CD4-positive, alpha-beta T cell treated with Interleukin-2 at 100 ng/mL for 4 hours (primary cell): ENCODE results near the gene C19orf47.

ENCODE experiments used
- DNase-seq: peaks from one replicate; pipeline ENCODE4 v3.0.0-alpha.2; 2020; ENCODE audit warnings: low spot score

Gene C19orf47, protein sequence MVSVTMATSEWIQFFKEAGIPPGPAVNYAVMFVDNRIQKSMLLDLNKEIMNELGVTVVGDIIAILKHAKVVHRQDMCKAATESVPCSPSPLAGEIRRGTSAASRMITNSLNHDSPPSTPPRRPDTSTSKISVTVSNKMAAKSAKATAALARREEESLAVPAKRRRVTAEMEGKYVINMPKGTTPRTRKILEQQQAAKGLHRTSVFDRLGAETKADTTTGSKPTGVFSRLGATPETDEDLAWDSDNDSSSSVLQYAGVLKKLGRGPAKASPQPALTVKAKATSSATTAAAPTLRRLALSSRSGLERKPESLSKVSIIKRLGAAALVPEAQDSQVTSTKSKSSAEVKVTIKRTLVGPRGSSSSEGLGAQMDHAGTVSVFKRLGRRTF

DNA sequence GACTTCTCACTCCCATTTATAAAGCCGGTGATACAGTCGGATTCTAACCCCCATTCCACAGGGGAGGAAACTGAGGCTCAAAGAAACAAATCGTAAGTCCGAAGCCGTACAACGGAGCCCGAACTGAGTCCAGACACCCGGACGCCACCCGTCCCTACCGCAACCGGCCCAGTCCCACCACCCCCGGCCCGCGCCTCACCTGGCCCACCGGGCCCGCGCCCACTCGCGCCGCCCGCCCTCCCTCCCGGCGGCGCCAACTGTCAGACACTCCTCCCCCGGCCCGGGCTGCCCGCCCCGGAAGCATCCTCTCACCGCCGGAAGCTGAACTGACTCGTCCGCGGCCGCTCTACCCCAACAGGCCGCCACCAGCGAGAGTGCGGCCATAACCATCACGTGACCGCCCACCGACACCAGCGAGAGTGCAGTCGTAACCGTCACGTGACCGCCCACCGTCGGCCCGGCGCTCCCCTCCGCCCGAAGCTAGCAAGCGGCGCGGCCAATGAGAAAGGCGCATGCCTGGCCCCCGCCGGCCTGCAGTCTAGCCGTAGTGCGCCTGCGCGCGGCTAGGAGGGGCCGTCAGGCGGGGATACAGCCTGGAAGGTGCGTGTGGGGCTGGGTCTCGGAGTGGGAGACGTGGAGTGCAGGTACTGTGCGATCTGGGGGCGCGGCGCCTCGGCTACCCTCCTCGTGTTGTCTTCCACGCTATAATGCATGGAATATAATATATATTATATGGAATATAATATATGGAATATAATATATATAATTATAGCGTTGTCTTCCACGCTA lies at the start of gene C19orf47, which contains the start of gene PLD3:
C19orf47 (minus strand) TSS at position 273 of the 789 bp plus-strand sequence. CDS start 6,540 bp downstream, outside the sequence.
PLD3 (plus strand) TSS at position 571 of the 789 bp plus-strand sequence. CDS start 17,789 bp downstream, outside the sequence.
- DNase-seq, result peak; percentile 99

DNA sequence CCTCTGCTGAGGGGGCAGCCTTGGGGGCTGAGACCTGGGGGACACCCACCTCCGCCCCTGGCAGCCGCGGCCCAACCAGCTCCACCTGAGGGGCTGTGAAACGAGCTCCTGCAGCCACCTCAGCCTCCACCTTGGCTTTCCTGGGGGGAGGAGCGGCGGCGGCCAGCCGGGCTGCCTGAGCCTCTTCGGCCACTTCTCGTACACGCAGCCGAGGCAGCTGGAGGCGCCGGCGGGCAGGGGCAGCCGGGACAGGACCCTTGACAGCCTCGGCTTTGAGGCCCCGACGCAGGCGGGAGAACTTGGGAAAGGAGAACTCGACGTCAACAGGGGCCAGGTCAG lies 49.3 kb upstream of the C19orf47 start:
- DNase-seq, result no peak

DNA sequence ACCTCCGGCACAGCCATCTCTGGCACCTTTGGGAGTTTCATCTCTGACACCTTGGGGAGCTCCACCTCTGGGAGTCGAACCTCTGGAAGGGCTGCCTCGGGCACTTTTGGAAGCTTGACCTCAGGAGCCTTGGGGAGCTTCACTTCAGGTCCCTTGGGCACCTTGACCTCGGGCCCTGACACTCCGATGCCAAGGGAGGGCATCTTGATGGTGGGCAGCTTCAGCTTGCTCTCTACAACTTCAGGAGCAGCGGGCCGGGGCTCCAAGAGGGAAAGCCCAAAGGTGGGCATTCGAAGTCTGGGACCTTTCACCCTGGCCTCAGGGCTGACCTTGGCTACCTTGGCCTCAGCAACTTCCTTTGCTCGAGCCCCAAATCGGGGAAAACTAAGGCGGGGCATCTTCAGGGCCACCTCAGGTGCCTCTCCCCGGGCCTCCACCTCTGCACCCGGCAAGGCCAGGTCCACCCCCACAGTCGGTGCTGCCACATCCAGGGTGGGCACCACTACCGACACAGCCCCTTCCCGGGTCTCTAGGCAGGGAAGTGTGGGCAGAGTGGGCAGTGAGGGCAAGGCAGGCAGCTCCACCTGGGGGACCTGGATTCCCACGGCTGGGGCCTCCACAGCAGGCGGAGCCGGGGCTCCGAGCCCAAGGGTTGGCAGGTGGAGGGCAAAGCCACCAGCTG lies 48.8 kb upstream of the C19orf47 start:
- no peak for DNase-seq

DNA sequence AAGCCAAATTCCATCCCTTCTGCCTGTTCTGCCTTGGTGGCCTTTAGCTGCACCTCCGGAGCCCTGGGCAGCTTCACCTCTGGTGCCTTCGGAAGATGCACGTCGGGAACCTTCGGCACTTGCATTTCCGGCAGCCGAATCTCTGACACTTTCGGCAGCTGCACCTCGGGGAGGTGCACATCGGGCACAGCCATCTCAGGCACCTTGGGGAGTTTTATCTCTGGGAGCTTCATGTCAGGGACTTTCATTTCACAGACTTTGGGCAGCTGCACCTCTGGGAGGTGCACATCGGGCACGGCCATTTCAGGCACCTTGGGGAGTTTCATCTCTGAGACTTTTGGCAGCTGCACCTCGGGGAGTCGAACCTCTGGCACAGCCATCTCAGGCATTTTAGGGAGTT lies 47.8 kb upstream of the C19orf47 start:
- no peak for DNase-seq

DNA sequence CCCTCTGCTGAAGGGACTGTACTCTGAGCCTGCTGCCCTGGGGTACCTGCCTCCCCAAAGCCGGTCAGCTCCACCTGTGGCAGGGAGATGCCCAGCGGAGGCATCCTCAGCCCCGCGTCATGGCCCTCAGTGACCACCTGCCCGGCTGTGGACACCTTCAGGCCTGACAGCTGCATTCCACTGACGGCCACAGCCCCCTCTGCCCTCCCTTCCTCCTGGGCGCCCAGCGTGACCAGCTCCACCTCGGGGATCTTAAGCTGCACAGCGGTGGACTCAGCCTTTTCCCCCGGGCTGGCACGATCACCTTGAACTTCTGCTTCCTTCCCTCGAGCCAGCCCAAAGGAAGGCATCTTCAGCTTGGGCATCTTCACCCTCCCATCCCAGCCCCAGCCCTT lies 46.6 kb upstream of the C19orf47 start:
- no peak for DNase-seq

DNA sequence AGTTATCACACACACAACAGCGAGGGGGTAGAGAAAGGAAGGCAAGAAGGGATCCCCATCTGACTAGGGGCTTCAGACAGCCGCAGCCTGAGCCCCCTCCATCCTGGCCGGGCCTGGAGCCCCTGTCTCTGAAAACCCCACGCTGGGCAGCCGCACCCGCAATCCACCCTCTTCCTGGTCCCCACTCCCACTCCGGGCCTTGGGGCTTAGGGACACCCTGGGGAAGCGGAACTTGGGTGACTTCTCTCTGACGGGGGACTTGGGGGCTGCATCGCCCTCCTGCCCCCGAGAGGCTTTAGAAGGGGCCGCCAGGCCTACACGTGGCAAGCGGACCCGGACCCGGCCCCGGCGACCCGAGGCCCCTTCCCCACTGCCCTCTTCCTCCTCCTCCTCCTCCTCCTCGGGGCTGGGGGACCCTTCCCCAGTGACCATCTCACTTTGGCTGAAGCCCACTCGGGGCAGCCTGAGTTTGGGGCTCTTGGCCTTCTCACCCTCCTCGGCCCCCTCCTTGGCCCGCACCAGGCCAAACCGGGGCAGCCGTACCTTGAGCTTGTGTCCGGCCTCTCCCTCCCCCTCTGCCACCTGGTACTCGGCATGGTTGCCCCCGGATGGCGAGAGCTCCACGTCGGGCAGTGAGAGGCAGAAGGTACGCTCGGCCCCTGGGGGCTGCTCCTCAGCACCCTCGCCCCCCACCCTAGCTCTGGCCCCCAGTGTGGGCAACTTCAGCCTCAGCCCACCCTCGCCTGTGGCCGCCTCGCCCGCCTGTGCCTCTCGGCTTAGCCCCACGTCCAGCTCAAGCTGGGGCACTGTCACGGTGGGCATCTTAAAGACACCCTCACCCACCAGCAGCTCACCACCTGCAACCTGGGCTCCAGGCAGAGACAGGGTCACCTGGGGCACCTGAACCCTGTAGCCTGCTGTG lies 46.0 kb upstream of the C19orf47 start:
- no peak for DNase-seq

DNA sequence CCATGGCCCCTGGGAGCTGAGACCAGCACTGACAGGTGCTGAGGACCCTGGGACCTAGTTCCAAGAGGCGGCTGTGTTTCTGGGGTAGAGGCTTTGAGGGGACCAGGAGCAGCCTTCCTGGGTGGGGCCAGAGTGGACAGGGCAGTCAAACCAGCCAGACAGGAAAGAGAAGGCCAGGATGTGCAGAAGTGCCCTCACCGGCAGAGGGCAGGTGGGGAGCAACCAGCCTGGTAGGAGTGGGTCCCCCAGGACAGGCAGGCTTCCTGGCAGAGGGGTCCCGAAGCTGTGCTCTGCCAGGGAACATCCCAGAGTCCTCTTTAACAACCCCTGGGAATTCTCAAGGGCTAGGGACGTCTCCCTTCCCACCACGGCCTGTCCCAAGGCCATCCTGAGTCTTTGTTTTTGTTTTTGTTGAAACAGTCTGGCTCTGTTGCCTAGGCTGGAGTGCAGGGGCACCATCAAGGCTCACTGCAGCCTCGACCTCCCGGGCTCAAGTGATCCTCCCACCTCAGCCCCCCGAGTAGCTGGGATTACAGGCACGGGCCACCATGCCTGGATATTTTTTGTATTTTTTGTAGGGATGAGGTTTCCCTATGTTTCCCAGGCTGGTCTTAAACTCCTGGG lies 44.8 kb upstream of the C19orf47 start:
- no peak for DNase-seq

DNA sequence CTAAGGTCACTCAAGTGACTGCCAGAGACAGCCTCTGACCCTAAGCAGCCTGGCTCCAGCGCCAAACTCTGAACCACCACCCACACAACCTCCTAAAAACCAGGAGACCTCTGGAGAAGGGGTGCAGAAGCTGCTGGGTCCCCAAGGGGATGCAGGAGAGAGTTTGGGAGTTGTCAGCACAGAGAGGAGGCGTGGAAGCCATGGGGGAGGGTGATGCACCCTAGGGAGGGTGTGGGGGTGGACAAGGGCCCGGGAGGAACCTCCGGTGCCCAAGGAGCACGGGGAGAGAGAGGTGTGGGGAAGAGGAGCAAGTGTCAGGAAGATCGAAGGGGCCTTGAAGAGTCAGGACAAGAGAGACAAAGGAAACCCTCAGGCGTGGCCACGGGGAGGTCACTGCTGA lies 43.9 kb upstream of the C19orf47 start:
- no peak for DNase-seq

DNA sequence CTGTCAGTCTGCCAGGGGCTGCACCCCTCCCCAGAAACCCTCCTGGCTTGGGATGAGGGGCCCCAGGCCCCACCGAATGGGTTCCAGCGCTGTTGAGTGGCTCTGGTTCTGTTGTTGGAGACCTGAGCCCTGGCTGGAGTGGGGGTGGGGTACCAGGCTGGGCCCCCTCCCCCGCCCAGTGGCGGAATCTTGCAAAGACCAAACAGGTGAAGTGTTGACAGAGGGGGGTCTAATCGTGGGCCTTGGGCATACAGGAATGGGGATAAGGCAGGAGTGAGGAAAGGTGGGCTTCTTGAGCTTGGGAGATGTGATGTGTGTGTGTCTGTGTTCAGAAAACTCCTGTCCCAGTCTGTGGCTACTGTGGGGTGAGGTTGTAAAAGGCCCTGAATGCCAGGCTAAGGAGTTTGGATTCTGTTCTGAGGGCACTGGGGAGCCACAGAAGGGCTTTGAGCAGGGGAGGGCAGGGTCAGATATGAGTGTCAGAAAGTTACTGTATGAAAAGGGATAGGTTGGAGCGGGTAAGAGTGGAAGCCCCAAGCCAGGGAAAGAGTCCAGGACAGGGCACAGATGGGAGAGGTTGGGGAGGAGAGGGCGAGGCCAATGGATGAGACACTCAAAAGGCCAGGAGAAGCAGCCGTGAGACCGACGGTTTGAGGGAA lies 42.0 kb upstream of the C19orf47 start, which contains the start of gene HIPK4:
HIPK4 (minus strand) TSS at position 98 of the 659 bp plus-strand sequence. CDS start 279 bp downstream, outside the sequence.
- DNase-seq, result no peak

DNA sequence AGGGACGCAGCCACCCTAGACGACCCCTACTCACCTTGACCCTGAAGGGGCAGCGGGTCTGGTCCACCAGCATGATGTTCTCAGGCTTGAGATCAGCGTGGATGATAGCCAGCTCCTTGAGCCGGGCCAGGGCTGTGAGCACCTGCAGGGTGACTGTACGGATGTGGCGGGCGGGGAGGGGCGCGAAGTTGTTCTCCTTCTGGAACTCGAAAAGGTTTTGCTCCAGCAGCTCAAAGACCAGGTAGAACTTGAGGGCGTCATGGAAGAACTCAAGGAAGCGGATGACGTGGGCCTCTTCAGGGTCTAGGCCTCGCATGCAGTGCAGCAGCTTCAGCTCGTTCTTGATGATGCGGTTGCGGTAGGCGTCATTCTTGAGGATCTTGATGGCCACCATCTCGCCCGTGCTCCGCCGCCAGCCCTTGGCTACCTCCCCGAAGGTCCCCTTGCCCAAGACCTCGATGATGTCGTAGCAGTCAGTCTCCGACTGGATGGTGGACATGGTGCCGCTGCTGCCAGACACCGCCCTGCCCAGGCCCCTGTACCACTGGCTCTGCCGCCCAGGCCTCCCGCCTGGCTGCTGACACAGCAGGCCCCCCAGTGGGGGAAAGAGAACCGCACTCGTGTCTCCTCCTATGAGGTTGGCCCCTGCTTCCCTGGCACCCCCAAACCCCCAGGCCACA lies 41.3 kb upstream of the C19orf47 start:
- no peak for DNase-seq

DNA sequence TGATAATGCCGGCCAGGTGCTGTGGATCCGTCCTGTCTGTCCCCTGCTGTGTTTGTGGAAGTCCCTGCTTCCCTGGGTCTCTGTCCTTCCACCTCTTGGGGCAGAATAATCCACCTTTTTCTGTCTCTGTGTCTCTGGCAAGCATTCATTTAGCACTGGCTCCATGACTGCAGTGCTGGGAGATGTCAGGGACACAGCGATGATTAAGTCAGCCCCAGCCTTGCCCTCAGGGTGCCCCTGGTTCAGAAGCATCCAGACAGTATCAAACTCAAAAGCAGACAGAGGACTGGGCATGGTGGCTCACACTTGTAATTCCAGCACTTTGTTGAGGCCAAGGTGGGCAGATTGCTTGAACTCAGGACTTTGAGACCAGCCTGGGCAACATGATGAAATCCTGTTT lies 40.3 kb upstream of the C19orf47 start:
- DNase-seq, result no peak

DNA sequence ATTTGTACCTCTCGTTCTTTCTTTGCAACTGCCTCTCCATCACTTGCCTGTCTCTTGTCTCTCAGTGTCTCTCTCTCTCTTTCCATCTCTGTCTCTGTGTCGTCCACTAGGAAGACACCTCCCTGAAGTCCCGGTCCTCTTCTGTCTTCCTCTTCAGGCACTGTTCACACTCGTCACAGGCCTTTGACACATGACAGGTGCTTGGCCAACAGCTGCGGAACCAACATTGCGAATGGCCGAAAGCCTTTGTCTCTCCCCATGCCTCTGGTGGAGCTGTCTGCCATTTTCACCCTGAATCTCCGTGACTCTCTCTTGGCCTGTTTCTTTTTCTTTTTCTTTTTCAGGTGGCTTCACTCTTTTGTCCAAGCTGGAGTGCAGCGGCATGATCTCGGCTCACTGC lies 39.0 kb upstream of the C19orf47 start:
- no peak for DNase-seq

DNA sequence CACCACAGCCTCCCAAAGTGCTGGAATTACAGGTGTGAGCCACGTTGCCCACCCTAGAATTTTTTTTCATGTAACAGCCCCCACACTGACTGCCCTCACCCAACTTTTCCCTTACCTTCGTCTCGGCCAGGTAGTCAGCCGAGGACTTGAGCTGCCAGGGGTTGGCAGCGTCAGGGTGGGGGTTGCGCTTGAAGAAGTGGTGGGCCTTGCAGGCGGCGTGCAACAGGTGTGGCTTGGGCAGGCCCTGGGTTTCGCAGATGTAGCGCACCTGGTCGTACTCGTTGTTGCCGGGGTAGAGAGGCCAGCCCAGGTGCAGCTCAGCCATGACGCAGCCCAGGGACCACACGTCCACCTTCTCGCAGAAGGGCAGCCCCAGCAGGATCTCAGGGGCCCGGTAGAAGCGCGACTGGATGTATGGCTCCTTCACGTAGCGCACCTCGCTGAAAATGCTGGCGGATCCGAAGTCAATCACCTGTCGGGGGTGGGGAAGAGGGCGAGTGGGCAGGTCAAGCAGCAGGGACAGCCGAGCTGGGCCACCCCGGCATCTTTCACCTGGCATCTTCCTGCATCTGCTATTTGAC lies 35.6 kb upstream of the C19orf47 start:
- no peak for DNase-seq

DNA sequence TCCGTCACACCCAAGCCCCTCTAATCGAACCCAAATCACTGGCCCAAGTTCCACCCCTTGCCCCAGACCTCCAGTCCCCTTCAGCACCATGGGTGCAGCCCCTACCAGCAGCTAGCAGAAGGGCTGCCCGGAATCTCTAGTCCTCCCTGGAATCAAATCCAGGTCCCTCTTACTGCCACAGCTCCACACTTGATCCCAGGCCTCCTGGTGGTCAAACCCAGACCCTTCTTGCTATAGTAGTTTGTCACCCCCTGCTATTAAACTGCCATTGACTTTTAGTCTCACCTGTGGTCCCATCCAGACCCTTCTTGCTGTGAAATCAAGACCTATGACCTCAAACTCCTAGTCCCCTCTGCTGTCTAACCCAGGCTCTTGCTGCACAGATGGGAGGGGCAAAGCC lies 33.1 kb upstream of the C19orf47 start:
- no peak for DNase-seq

DNA sequence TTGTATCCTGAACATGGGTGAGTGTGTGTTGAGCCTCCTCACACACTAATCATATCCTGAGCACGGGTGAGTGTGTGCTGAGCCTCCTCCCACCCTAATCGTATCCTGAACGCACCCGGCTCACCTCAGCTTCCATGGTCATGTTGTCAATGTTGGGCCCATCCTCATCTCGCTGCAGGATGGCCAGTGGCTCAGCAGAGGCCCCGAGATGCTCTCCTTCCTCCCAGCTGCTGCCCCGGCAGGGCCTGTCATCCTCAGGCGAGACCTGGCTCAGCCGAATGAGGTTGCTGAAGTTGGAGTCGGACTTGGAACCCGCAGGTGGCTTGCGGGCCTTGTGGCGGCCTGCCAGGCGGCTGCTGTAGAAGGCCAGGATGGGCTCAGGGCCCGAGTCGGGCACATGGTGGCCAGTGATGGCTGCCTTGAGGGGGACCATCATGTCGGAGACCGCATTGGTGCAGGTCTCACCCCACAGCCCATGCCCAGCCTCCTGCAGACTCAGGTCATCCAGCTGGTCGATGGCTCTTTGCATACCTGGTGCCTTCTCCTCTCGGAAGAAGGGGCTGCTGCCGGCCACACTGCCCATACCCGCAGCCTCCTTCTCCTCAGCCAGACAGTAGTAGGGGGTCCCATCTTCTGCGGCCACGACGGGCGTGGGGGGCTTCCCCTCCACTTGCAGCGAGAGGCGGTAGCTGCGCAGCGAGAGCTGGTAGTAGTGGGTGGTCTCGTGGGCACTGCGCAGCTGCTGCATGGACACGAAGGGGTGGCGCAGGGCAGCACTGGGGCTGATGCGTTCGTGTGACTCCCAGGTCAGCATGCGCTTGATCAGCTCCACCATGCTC lies 32.2 kb upstream of the C19orf47 start:
- DNase-seq, result no peak

DNA sequence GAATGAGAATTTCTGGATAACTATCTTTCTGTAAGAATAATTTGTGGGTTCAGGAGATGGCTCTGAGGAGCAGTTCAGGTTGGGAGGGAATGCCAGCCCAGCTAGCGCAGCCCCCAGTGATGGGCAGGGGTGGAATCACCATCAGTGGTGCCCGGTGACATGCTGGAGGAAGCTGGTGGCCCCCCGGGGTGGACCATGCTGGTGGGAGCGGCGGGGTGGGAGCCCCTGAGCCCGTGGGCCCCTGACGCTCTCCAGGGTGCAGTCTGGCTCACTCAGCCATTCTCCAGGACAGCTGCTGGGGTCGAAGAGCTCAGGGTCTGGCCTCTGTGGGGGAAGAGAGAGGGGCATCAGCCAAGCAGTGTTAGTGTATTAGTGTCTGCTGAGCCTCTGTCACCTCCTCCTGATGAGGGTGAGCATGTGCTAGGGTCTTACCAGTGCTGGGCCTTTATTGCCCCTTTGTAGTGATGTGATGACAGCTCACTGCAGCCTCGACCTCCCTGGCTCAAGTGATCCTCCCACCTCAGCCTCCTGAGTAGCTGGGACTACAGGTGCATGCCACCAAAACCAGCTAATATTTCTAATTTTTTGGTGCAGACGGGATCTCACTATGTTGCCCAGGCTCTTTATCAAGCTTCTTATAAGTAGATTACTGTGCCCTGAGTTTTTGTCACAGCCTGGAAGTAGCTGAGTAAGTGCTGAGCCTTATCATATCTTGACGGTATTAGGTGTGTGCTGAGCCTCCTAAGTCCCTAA lies 31.4 kb upstream of the C19orf47 start:
- DNase-seq, result no peak

DNA sequence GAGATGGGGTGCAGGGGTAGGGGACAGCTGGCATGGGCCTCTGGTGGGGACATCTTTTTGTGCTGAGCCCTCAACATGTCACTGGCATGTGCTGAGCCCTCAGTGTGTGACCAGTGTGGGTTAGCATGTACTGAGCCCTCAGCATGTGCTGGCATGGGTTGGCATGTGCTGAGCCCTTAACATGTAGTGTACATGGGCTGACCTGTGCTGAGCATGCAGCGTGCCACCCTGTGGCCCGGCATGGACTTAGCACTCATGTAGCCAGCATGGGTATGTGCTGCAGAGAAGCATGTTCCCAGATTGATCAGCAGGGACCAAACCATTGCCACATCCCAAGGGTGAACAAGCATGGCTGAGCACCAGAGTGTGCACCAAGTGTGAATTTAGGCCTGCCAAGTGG lies 30.3 kb upstream of the C19orf47 start:
- DNase-seq, result no peak

DNA sequence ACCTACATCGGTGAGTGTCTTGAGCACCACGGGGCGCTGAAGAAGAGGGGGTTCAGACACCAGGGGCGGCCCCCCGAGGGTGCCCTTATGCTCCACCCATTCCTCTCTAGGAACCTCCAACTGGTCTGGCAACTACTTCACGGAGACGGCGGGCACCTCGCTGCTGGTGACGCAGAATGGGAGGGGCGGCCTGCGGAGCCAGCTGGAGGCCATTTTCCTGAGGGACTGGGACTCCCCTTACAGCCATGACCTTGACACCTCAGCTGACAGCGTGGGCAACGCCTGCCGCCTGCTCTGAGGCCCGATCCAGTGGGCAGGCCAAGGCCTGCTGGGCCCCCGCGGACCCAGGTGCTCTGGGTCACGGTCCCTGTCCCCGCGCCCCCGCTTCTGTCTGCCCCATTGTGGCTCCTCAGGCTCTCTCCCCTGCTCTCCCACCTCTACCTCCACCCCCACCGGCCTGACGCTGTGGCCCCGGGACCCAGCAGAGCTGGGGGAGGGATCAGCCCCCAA lies 29.7 kb upstream of the C19orf47 start:
- no peak for DNase-seq
